AG04450 (cell line): ENCODE measurements around the gene RASSF5. TPM values are rescaled to one million over a fixed set of nuclear protein-coding genes. Genes with fewer than 3 reads are reported as not detected.

Experiments used
- CTCF ChIA-PET: fragments of 300-600, 350-600 bp; formaldehyde crosslinking; extraction: SDS; loops from one replicate; lab custom pipeline; 2022; ENCODE audit warnings: antibody characterized with exemption, inconsistent platforms; lab: Charles Lee
- POLR2A ChIA-PET: fragments of 350-600 bp; formaldehyde crosslinking; extraction: SDS; loops from one replicate; lab custom pipeline; 2021; ENCODE audit warnings: antibody characterized with exemption, inconsistent platforms; lab: Yijun Ruan, JAX
- DNase-seq: peaks from one replicate; pipeline ENCODE4 v3.0.0-alpha.2; 2011; ENCODE audit warnings: low read depth, low spot score
- H3K27ac ChIP-seq: one replicate; pipeline ENCODE4 v1.5.1; 2012; ENCODE audit warnings: low read depth, low read length, control low read depth
- H3K27me3 ChIP-seq: one replicate; pipeline ENCODE4 v1.6.0; 2012; ENCODE audit warnings: low read length; ENCODE audit not compliant: control insufficient read depth, insufficient read depth
- H3K4me3 ChIP-seq: 2 replicates; pipeline ENCODE4 v1.5.1; 2011; ENCODE audit warnings: mild to moderate bottlenecking, low read depth, low read length, control low read depth
- H3K9me3 ChIP-seq: 2 replicates; pipeline ENCODE4 v1.5.1; 2012; ENCODE audit warnings: low read length; ENCODE audit not compliant: control insufficient read depth, insufficient read depth
- CTCF ChIP-seq: IDR thresholded peaks from 2 replicates; pipeline ENCODE4 v1.5.1; 2011; ENCODE audit warnings: low read depth, low read length, control low read depth, inconsistent platforms
- polyA plus RNA-seq: library from polyadenylated mRNA; depleted of rRNA; stranded (reverse); fragments of >200 nt; gene quantifications from 2 replicates; pipeline ENCODE4 v1.2.3, GENCODE V29; 2011

The RASSF5 gene
- polyA plus RNA-seq, 1 experiment, result 2.3 TPM

GRCh38 chr1:206538086-206538770 is 30.9 kb downstream of the RASSF5 start:
- POLR2A ChIA-PET, result no interaction called here
- no peak for TF ChIP-seq CTCF

GRCh38 chr1:206538901-206539640 is 31.7 kb downstream of the RASSF5 start:
- POLR2A ChIA-PET, result no interaction called here
- no peaks in the 10 kb centered on the region for H3K27me3 ChIP-seq
- H3K4me3 ChIP-seq, result no peak overlapping the region
- H3K27ac ChIP-seq, result no peak overlapping the region
- no peaks in the 10 kb centered on the region for H3K9me3 ChIP-seq
- CTCF ChIA-PET, result no interaction called here
- no peak for DNase-seq
- no peak for TF ChIP-seq CTCF

More at GRCh38 chr1:206538086-206538770, 30.9 kb downstream of the RASSF5 start:
- no peak overlapping the region for H3K4me3 ChIP-seq
- CTCF ChIA-PET, result no interaction called here
- H3K27me3 ChIP-seq, result no peaks in the 10 kb centered on the region
- DNase-seq, result no peak
- H3K9me3 ChIP-seq, result no peaks in the 10 kb centered on the region
- no peak overlapping the region for H3K27ac ChIP-seq

GRCh38 chr1:206540044-206540780 is 32.9 kb downstream of the RASSF5 start:
- Histone ChIP-seq H3K4me3 (no peak overlapping the region), H3K9me3 (no peaks in the 10 kb centered on the region), H3K27me3 (no peaks in the 10 kb centered on the region), H3K27ac (no peak overlapping the region)
- no peak for DNase-seq
- ChIA-PET CTCF (interaction anchor here (0.6 to 1.5 kb wide), 3 partner anchors 10 to 72 kb away, joined by 3 to 5 read pairs (median 5); partner anchors contain the start of gene EIF2D), POLR2A (no interaction called here)
- no peak for TF ChIP-seq CTCF

- DNase-seq, result no peak
- ChIA-PET POLR2A (no interaction called here), CTCF (interaction anchor here (1.1 to 1.5 kb wide), 2 partner anchors 9 to 35 kb away, joined by 3 to 5 read pairs; no protein-coding TSS in a partner anchor)
- TF ChIP-seq CTCF, result no peak
- Histone ChIP-seq H3K27me3 (peaks cover 2% of the 10 kb centered on the region), H3K27ac (no peak overlapping the region), H3K4me3 (no peak overlapping the region), H3K9me3 (no peaks in the 10 kb centered on the region)
Measured at GRCh38 chr1:206541236-206541833, 34.0 kb downstream of the RASSF5 start.
